Measurements from ENCODE around the gene HES2. TPM values are rescaled to one million over a fixed set of nuclear protein-coding genes. Genes with fewer than 3 reads are reported as not detected.

The HES2 gene
- total RNA-seq, 2 experiments from 2014 or later = 0.05 TPM; not detected in 1

- no peak within 1 kb of the TSS for H3K27ac Mint-ChIP-seq
- no peak for DNase-seq
Observed at GRCh38 chr1:6424619-6425593, 5.2 kb upstream of the HES2 start, which contains the start of gene ESPN. TSS of gene ESPN (plus strand) at chr1:6424776. CDS start at chr1:6424956, 180 bp downstream.

GRCh38 chr1:6424000-6424565 is 4.4 kb upstream of the HES2 start:
- ATAC-seq = no peak
- H3K27me3 Mint-ChIP-seq = peaks cover 35% of the 10 kb centered on the region
- CTCF ChIA-PET = interaction anchor here (0.6 to 6.6 kb wide), 23 partner anchors 10 to 257 kb away, joined by 3 to 55 read pairs (median 6); partner anchors contain the start of genes HES3 and RNF207
- H3K4me1 Mint-ChIP-seq = peaks cover 11% of the 10 kb centered on the region
- intact Hi-C loops (cut with DNase I, micrococcal nuclease) = loop anchor here (1.0 to 5.0 kb wide), 5 partner anchors 14 to 177 kb away; no protein-coding TSS in a partner anchor
- H3K27ac Mint-ChIP-seq = no peak overlapping the region
- peak overlapping the region; percentile 7 for H3K4me3 Mint-ChIP-seq
- POLR2A ChIA-PET = no interaction called here
- no peaks in the 10 kb centered on the region for H3K9me3 Mint-ChIP-seq (ENCODE audit: low read depth)
- DNase-seq = no peak
- no peaks in the 10 kb centered on the region for H3K36me3 Mint-ChIP-seq (ENCODE audit: low read depth)

More at GRCh38 chr1:6424619-6425593, 5.2 kb upstream of the HES2 start, which contains the start of gene ESPN:
- Mint-ChIP-seq H3K36me3 (ENCODE audit: low read depth) (no peaks in the 10 kb centered on the region), H3K4me1 (peaks cover 9% of the 10 kb centered on the region), H3K9me3 (ENCODE audit: low read depth) (no peaks in the 10 kb centered on the region), H3K27me3 (peaks cover 34% of the 10 kb centered on the region), H3K4me3 (peak within 1 kb of the TSS; percentile 7)
- intact Hi-C loops (cut with DNase I, micrococcal nuclease) = loop anchor here (2.0 to 5.0 kb wide), 2 partner anchors 14 to 178 kb away; no protein-coding TSS in a partner anchor
- ChIA-PET POLR2A (no interaction called here), CTCF (interaction anchor here (0.6 to 2.6 kb wide), 2 partner anchors 13 to 178 kb away, joined by 3 to 16 read pairs; no protein-coding TSS in a partner anchor)
- ATAC-seq = no peak

- peak overlapping the region; percentile 7 for H3K4me3 Mint-ChIP-seq
Observed at GRCh38 chr1:6423321-6423999, 3.7 kb upstream of the HES2 start.

GRCh38 chr1:6421266-6421665 is 1.5 kb upstream of the HES2 start:
- ChIA-PET CTCF (interaction anchor here (0.6 to 6.6 kb wide), 7 partner anchors 10 to 189 kb away, joined by 3 to 55 read pairs (median 7); partner anchors contain the start of genes ACOT7 and HES3), POLR2A (no interaction called here)
- intact Hi-C loops (cut with DNase I, micrococcal nuclease) = loop anchor here in 1 of 2 experiments (5.0 kb wide), 1 partner anchor 174 kb away; no protein-coding TSS in a partner anchor
- no peaks in the 10 kb centered on the region for H3K9me3 Mint-ChIP-seq (ENCODE audit: low read depth)
- no peaks in the 10 kb centered on the region for H3K36me3 Mint-ChIP-seq (ENCODE audit: low read depth)
- H3K27ac Mint-ChIP-seq = no peak overlapping the region
- DNase-seq (no peak), ATAC-seq (no peak)
- no peak overlapping the region for H3K4me3 Mint-ChIP-seq
- H3K27me3 Mint-ChIP-seq = peaks cover 51% of the 10 kb centered on the region
- H3K4me1 Mint-ChIP-seq = peaks cover 12% of the 10 kb centered on the region

More at GRCh38 chr1:6423321-6423999, 3.7 kb upstream of the HES2 start:
- peaks cover 36% of the 10 kb centered on the region for H3K27me3 Mint-ChIP-seq
- H3K9me3 Mint-ChIP-seq (ENCODE audit: low read depth) = no peaks in the 10 kb centered on the region
- peaks cover 12% of the 10 kb centered on the region for H3K4me1 Mint-ChIP-seq
- H3K27ac Mint-ChIP-seq = no peak overlapping the region
- ATAC-seq (peak; percentile 83), DNase-seq (peak; percentile 87)
- H3K36me3 Mint-ChIP-seq (ENCODE audit: low read depth) = no peaks in the 10 kb centered on the region
- POLR2A ChIA-PET = interaction anchor here (0.6 kb wide), 1 partner anchor 125 kb away, joined by 3 read pairs; no protein-coding TSS in a partner anchor
- intact Hi-C loops (cut with DNase I, micrococcal nuclease) = loop anchor here in 1 of 2 experiments (1.0 to 5.0 kb wide), 4 partner anchors 15 to 176 kb away; no protein-coding TSS in a partner anchor
- CTCF ChIA-PET = interaction anchor here (0.6 to 6.6 kb wide), 32 partner anchors 9 to 258 kb away, joined by 3 to 55 read pairs (median 6); partner anchors contain the start of genes HES3 and RNF207

- ChIA-PET CTCF (interaction anchor here (0.6 to 6.6 kb wide), 10 partner anchors 11 to 188 kb away, joined by 3 to 55 read pairs (median 4); partner anchors contain the start of genes ACOT7 and HES3), POLR2A (interaction anchor here (1.0 kb wide), 1 partner anchor 18 kb away, joined by 6 read pairs; no protein-coding TSS in a partner anchor)
- H3K9me3 Mint-ChIP-seq (ENCODE audit: low read depth) = no peaks in the 10 kb centered on the region
- no peak overlapping the region for H3K27ac Mint-ChIP-seq
- H3K27me3 Mint-ChIP-seq = peaks cover 55% of the 10 kb centered on the region
- DNase-seq (no peak), ATAC-seq (no peak)
- no peak overlapping the region for H3K4me3 Mint-ChIP-seq
- peaks cover 12% of the 10 kb centered on the region for H3K4me1 Mint-ChIP-seq
- intact Hi-C loops (cut with DNase I, micrococcal nuclease) = loop anchor here in 1 of 2 experiments (5.0 kb wide), 1 partner anchor 173 kb away; no protein-coding TSS in a partner anchor
- H3K36me3 Mint-ChIP-seq (ENCODE audit: low read depth) = no peaks in the 10 kb centered on the region
Observed at GRCh38 chr1:6420454-6421042, 829 bp upstream of the HES2 start.

GRCh38 chr1:6419397-6419803 is 319 bp downstream of the HES2 start:
- ATAC-seq (no peak), DNase-seq (peak; percentile 30)
- ChIA-PET POLR2A (interaction anchor here (1.0 kb wide), 1 partner anchor 20 kb away, joined by 6 read pairs; no protein-coding TSS in a partner anchor), CTCF (interaction anchor here (1.1 to 6.6 kb wide), 4 partner anchors 18 to 174 kb away, joined by 3 to 55 read pairs (median 19); partner anchors contain the start of gene HES3)
- Mint-ChIP-seq H3K36me3 (ENCODE audit: low read depth) (no peaks in the 10 kb centered on the region), H3K9me3 (ENCODE audit: low read depth) (no peaks in the 10 kb centered on the region), H3K4me1 (peaks cover 18% of the 10 kb centered on the region), H3K4me3 (no peak overlapping the region), H3K27me3 (peaks cover 60% of the 10 kb centered on the region), H3K27ac (no peak overlapping the region)
- intact Hi-C loops (cut with DNase I, micrococcal nuclease) = no loop called here

GRCh38 chr1:6418668-6419396 is 887 bp downstream of the HES2 start:
- Mint-ChIP-seq H3K36me3 (ENCODE audit: low read depth) (no peaks in the 10 kb centered on the region), H3K9me3 (ENCODE audit: low read depth) (no peaks in the 10 kb centered on the region), H3K4me3 (no peak overlapping the region), H3K27me3 (peaks cover 59% of the 10 kb centered on the region), H3K27ac (no peak overlapping the region), H3K4me1 (peaks cover 15% of the 10 kb centered on the region)
- ATAC-seq (no peak), DNase-seq (no peak)
- intact Hi-C loops (cut with DNase I, micrococcal nuclease) = no loop called here
- CTCF ChIA-PET = interaction anchor here (0.7 to 6.6 kb wide), 5 partner anchors 18 to 465 kb away, joined by 3 to 55 read pairs (median 3); partner anchors contain the start of gene HES3
- POLR2A ChIA-PET = no interaction called here

- POLR2A ChIA-PET = no interaction called here
Observed at GRCh38 chr1:6417961-6418667, 1.6 kb downstream of the HES2 start.

GRCh38 chr1:6416906-6417305 is 2.8 kb downstream of the HES2 start:
- H3K27me3 Mint-ChIP-seq = peaks cover 56% of the 10 kb centered on the region
- intact Hi-C loops (cut with DNase I, micrococcal nuclease) = no loop called here
- H3K9me3 Mint-ChIP-seq (ENCODE audit: low read depth) = no peaks in the 10 kb centered on the region
- POLR2A ChIA-PET = no interaction called here
- CTCF ChIA-PET = no interaction called here
- ATAC-seq (no peak), DNase-seq (no peak)
- H3K36me3 Mint-ChIP-seq (ENCODE audit: low read depth) = no peaks in the 10 kb centered on the region
- H3K27ac Mint-ChIP-seq = no peak overlapping the region
- H3K4me3 Mint-ChIP-seq = no peak overlapping the region
- peaks cover 12% of the 10 kb centered on the region for H3K4me1 Mint-ChIP-seq

More at GRCh38 chr1:6417961-6418667, 1.6 kb downstream of the HES2 start:
- CTCF ChIA-PET = interaction anchor here (0.7 to 6.6 kb wide), 3 partner anchors 49 to 464 kb away, joined by 3 to 35 read pairs (median 3); partner anchors contain the start of gene HES3
- H3K9me3 Mint-ChIP-seq (ENCODE audit: low read depth) = no peaks in the 10 kb centered on the region
- peaks cover 58% of the 10 kb centered on the region for H3K27me3 Mint-ChIP-seq
- ATAC-seq (no peak), DNase-seq (no peak)
- no peaks in the 10 kb centered on the region for H3K36me3 Mint-ChIP-seq (ENCODE audit: low read depth)
- H3K4me3 Mint-ChIP-seq = no peak overlapping the region
- intact Hi-C loops (cut with DNase I, micrococcal nuclease) = no loop called here
- peaks cover 12% of the 10 kb centered on the region for H3K4me1 Mint-ChIP-seq
- H3K27ac Mint-ChIP-seq = no peak overlapping the region
